DND-41 (cell line): ENCODE data around the gene FRMD3.

Experiments used
- ATAC-seq: fragments of 200-7000 bp; cut with Tn5 transposase; 3 replicates; pipeline ENCODE4 v1.9.1; 2021; ENCODE audit warnings: low read depth; ENCODE audit not compliant: insufficient read depth
- DNase-seq: peaks from one replicate; pipeline ENCODE4 v3.0.0-alpha.2; 2020
- H2AFZ ChIP-seq: 2 replicates; pipeline ENCODE4 v1.6.0; 2012; ENCODE audit warnings: low read depth, low read length
- H3K27ac ChIP-seq: 2 replicates; pipeline ENCODE4 v1.5.1; 2012; ENCODE audit warnings: low read length, inconsistent platforms
- H3K27me3 ChIP-seq: fragments of 200-600 bp; sonication (generic); 2 replicates; pipeline ENCODE4 v1.6.0; 2012; ENCODE audit warnings: low read length, mild to moderate bottlenecking, inconsistent platforms; ENCODE audit not compliant: insufficient read depth, poor library complexity
- H3K36me3 ChIP-seq: 2 replicates; pipeline ENCODE4 v1.5.1; 2012; ENCODE audit warnings: low read length, inconsistent platforms; ENCODE audit not compliant: insufficient read depth
- H3K4me1 ChIP-seq: 2 replicates; pipeline ENCODE4 v1.5.1; 2012; ENCODE audit warnings: mild to moderate bottlenecking, low read length; ENCODE audit not compliant: insufficient read depth
- H3K4me2 ChIP-seq: 2 replicates; pipeline ENCODE4 v1.6.0; 2012; ENCODE audit warnings: mild to moderate bottlenecking, moderate library complexity, low read length, inconsistent platforms; ENCODE audit not compliant: insufficient read depth
- H3K4me3 ChIP-seq, 2 experiments: fragments of 200-600 bp in 1 of 2; shearing (Covaris generic) in 1 of 2; 2 replicates each; pipeline ENCODE4 v1.5.1; 2012 to 2016; ENCODE audit warnings: inconsistent platforms in 2 of 2, low read length in 2 of 2, mild to moderate bottlenecking in 2 of 2, low read depth in 1 of 2, moderate library complexity in 1 of 2
- H3K79me2 ChIP-seq: 2 replicates; pipeline ENCODE4 v1.6.0; 2012; ENCODE audit warnings: low read length, inconsistent platforms; ENCODE audit not compliant: insufficient read depth
- H3K9ac ChIP-seq: 2 replicates; pipeline ENCODE4 v1.6.0; 2012; ENCODE audit warnings: low read depth, mild to moderate bottlenecking, inconsistent platforms, low read length, moderate library complexity
- H3K9me3 ChIP-seq: 2 replicates; pipeline ENCODE4 v1.5.1; 2012; ENCODE audit warnings: low read length, moderate library complexity, mild to moderate bottlenecking, inconsistent platforms; ENCODE audit not compliant: insufficient read depth, severe bottlenecking
- H4K20me1 ChIP-seq: 2 replicates; pipeline ENCODE4 v1.6.0; 2012; ENCODE audit warnings: low read length; ENCODE audit not compliant: insufficient read depth
- CTCF ChIP-seq: IDR thresholded peaks from 2 replicates; pipeline ENCODE4 v1.5.1; 2012; ENCODE audit warnings: borderline replicate concordance, low read length, moderate library complexity, mild to moderate bottlenecking; ENCODE audit not compliant: poor library complexity, severe bottlenecking; ENCODE audit errors: extremely low read depth
- EZH2 ChIP-seq: IDR thresholded peaks from 3 replicates; pipeline ENCODE4 v1.6.1; 2012; ENCODE audit warnings: borderline replicate concordance, low read depth, mild to moderate bottlenecking, moderate library complexity, low read length, inconsistent platforms; ENCODE audit not compliant: severe bottlenecking

FRMD3 gene

GRCh38 chr9:83422527-83422926 is 115.7 kb downstream of the FRMD3 start:
- H3K4me2 ChIP-seq: no peak overlapping the region
- H3K27me3 ChIP-seq: no peaks in the 10 kb centered on the region
- no peaks in the 10 kb centered on the region for H3K36me3 ChIP-seq
- no peaks in the 10 kb centered on the region for H3K4me1 ChIP-seq
- H3K27ac ChIP-seq: no peak overlapping the region
- ATAC-seq (no peak), DNase-seq (no peak)
- no peak overlapping the region for H2AFZ ChIP-seq
- no peaks in the 10 kb centered on the region for H4K20me1 ChIP-seq
- no peak overlapping the region for H3K9ac ChIP-seq
- H3K9me3 ChIP-seq: no peaks in the 10 kb centered on the region
- H3K79me2 ChIP-seq: no peaks in the 10 kb centered on the region
- H3K4me3 ChIP-seq: no peak overlapping the region
- no peak for TF ChIP-seq EZH2
- no peak for TF ChIP-seq CTCF

GRCh38 chr9:83420486-83420885 is 117.7 kb downstream of the FRMD3 start:
- Histone ChIP-seq H3K9me3 (no peaks in the 10 kb centered on the region), H3K27me3 (no peaks in the 10 kb centered on the region), H3K79me2 (no peaks in the 10 kb centered on the region), H3K36me3 (no peaks in the 10 kb centered on the region), H3K4me2 (no peak overlapping the region), H4K20me1 (no peaks in the 10 kb centered on the region), H3K9ac (no peak overlapping the region), H3K27ac (no peak overlapping the region), H2AFZ (no peak overlapping the region), H3K4me3 (no peak overlapping the region), H3K4me1 (no peaks in the 10 kb centered on the region)
- TF ChIP-seq EZH2 (no peak), CTCF (no peak)
- DNase-seq: no peak
- no peak for ATAC-seq

GRCh38 chr9:83419961-83420360 is 118.2 kb downstream of the FRMD3 start:
- Histone ChIP-seq H3K27ac (no peak overlapping the region), H3K4me2 (no peak overlapping the region), H3K4me3 (no peak overlapping the region), H3K9me3 (no peaks in the 10 kb centered on the region), H3K27me3 (no peaks in the 10 kb centered on the region), H3K79me2 (no peaks in the 10 kb centered on the region), H2AFZ (no peak overlapping the region), H3K4me1 (no peaks in the 10 kb centered on the region), H3K36me3 (no peaks in the 10 kb centered on the region), H3K9ac (no peak overlapping the region), H4K20me1 (no peaks in the 10 kb centered on the region)
- DNase-seq (no peak), ATAC-seq (no peak)
- no peak for TF ChIP-seq EZH2
- TF ChIP-seq CTCF: no peak

- no peaks in the 10 kb centered on the region for H3K9me3 ChIP-seq
- no peaks in the 10 kb centered on the region for H3K79me2 ChIP-seq
- H3K4me2 ChIP-seq: no peak overlapping the region
- no peak overlapping the region for H3K9ac ChIP-seq
- H3K27ac ChIP-seq: no peak overlapping the region
- H4K20me1 ChIP-seq: no peaks in the 10 kb centered on the region
- DNase-seq: no peak
- TF ChIP-seq CTCF: no peak
- TF ChIP-seq EZH2: no peak
- no peaks in the 10 kb centered on the region for H3K4me1 ChIP-seq
- no peak overlapping the region for H3K4me3 ChIP-seq
- no peaks in the 10 kb centered on the region for H3K27me3 ChIP-seq
- ATAC-seq: no peak
- no peaks in the 10 kb centered on the region for H3K36me3 ChIP-seq
- H2AFZ ChIP-seq: no peak overlapping the region
These were observed 119.9 kb downstream of the FRMD3 start for GRCh38 chr9:83418283-83418682.
